NB4 (cell line): ENCODE data around the gene BSPH1.

Experiments used
- MAX ChIP-seq: IDR thresholded peaks from 2 replicates; pipeline ENCODE4 v1.6.1; 2011; ENCODE audit warnings: low read depth, low read length
- MYC ChIP-seq: IDR thresholded peaks from 2 replicates; pipeline ENCODE4 v1.6.1; 2011; ENCODE audit warnings: low read depth, low read length
- POLR2A ChIP-seq: IDR thresholded peaks from 2 replicates; pipeline ENCODE4 v1.6.1; 2011; ENCODE audit warnings: mild to moderate bottlenecking; ENCODE audit not compliant: insufficient read length; ENCODE audit errors: extremely low read depth
- TF ChIP-seq, protein P1 (sequence below): IDR thresholded peaks from one replicate; pipeline ENCODE4 v1.5.1; 2012; ENCODE audit warnings: low read depth, low read length

DNA sequence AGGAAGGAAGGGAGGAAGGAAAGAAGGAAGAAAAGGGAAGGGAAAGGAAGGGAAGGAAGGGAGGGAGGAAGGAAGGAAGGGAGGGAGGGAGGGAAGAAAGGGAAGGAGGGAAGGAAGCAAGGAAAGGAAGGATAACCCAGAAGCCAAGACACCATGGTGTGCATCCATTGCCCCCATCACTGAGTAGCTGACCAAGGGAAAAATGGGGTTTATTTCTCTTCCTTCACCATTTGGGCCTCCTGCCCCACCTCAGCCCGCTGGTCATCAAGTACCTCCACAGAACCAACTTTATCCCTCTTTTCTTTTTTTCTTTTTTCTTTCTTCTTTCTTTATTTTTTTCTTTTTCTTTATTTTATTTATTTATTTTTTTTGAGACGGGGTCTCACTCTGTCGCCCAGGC, 31.5 kb upstream of the BSPH1 start:
- TF ChIP-seq, protein P1, sequence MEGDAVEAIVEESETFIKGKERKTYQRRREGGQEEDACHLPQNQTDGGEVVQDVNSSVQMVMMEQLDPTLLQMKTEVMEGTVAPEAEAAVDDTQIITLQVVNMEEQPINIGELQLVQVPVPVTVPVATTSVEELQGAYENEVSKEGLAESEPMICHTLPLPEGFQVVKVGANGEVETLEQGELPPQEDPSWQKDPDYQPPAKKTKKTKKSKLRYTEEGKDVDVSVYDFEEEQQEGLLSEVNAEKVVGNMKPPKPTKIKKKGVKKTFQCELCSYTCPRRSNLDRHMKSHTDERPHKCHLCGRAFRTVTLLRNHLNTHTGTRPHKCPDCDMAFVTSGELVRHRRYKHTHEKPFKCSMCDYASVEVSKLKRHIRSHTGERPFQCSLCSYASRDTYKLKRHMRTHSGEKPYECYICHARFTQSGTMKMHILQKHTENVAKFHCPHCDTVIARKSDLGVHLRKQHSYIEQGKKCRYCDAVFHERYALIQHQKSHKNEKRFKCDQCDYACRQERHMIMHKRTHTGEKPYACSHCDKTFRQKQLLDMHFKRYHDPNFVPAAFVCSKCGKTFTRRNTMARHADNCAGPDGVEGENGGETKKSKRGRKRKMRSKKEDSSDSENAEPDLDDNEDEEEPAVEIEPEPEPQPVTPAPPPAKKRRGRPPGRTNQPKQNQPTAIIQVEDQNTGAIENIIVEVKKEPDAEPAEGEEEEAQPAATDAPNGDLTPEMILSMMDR = no peak
- TF ChIP-seq MAX = no peak
- TF ChIP-seq POLR2A = no peak
- TF ChIP-seq MYC = no peak
